ENCODE data around the gene SPAG17. TPM values are rescaled to one million over a fixed set of nuclear protein-coding genes. Genes with fewer than 3 reads are reported as not detected.

SPAG17 gene
- total and polyA plus RNA-seq, 2 experiments from 2014 or later, result 1.0 to 1.1 TPM

- H3K9me3 Mint-ChIP-seq, result no peaks in the 10 kb centered on the region; the same call in 2 of the 3 replicates
- H3K36me3 Mint-ChIP-seq (ENCODE audit: low read depth), result no peaks in the 10 kb centered on the region
- H3K79me2 ChIP-seq (replicated peaks; ENCODE audit: insufficient read depth), result no peaks in the 10 kb centered on the region
- no peak overlapping the region for H3K4me3 Mint-ChIP-seq
- no peaks in the 10 kb centered on the region for H3K27me3 ChIP-seq (ENCODE audit: insufficient read depth)
- ATAC-seq (no peak), DNase-seq (ENCODE audit: low spot score) (no peak)
- H3K36me3 ChIP-seq (ENCODE audit: insufficient read depth), result no peaks in the 10 kb centered on the region
- peaks cover 4% of the 10 kb centered on the region; the same call in 2 of the 3 replicates for H3K4me1 Mint-ChIP-seq
- no peak overlapping the region for H2AFZ ChIP-seq
- no peaks in the 10 kb centered on the region for H4K20me1 ChIP-seq (replicated peaks; ENCODE audit: insufficient read depth)
- TF ChIP-seq JUNB (IDR thresholded peaks at IDR 0.05; ENCODE audit: unreplicated experiment) (no peak), CREB1 (CRISPR knock-in tag; IDR thresholded peaks at IDR 0.05; ENCODE audit: low read depth) (no peak), STAT1 (IDR thresholded peaks at IDR 0.05; ENCODE audit: unreplicated experiment) (no peak), EZH2 (IDR thresholded peaks at IDR 0.05; ENCODE audit: low read depth, unreplicated experiment) (no peak), ZNF462 (CRISPR knock-in tag; IDR thresholded peaks at IDR 0.05) (no peak), EZH2phosphoT487 (IDR thresholded peaks at IDR 0.05; ENCODE audit: unreplicated experiment) (no peak), ZNF331 (CRISPR knock-in tag; IDR thresholded peaks at IDR 0.05; ENCODE audit: low read depth) (no peak), NANOG (IDR thresholded peaks at IDR 0.05; ENCODE audit: borderline replicate concordance) (no peak), CTCF (conservative IDR thresholded peaks at IDR 0.05; ENCODE audit: low read depth in 2 of 2) (no peak), POLR2AphosphoS5 (IDR thresholded peaks at IDR 0.05; ENCODE audit: low read depth) (no peak)
- TF ChIP-seq, protein P1, sequence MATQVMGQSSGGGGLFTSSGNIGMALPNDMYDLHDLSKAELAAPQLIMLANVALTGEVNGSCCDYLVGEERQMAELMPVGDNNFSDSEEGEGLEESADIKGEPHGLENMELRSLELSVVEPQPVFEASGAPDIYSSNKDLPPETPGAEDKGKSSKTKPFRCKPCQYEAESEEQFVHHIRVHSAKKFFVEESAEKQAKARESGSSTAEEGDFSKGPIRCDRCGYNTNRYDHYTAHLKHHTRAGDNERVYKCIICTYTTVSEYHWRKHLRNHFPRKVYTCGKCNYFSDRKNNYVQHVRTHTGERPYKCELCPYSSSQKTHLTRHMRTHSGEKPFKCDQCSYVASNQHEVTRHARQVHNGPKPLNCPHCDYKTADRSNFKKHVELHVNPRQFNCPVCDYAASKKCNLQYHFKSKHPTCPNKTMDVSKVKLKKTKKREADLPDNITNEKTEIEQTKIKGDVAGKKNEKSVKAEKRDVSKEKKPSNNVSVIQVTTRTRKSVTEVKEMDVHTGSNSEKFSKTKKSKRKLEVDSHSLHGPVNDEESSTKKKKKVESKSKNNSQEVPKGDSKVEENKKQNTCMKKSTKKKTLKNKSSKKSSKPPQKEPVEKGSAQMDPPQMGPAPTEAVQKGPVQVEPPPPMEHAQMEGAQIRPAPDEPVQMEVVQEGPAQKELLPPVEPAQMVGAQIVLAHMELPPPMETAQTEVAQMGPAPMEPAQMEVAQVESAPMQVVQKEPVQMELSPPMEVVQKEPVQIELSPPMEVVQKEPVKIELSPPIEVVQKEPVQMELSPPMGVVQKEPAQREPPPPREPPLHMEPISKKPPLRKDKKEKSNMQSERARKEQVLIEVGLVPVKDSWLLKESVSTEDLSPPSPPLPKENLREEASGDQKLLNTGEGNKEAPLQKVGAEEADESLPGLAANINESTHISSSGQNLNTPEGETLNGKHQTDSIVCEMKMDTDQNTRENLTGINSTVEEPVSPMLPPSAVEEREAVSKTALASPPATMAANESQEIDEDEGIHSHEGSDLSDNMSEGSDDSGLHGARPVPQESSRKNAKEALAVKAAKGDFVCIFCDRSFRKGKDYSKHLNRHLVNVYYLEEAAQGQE (IDR thresholded peaks at IDR 0.05; ENCODE audit: unreplicated experiment), result no peak
- TF ChIP-seq, protein P2, sequence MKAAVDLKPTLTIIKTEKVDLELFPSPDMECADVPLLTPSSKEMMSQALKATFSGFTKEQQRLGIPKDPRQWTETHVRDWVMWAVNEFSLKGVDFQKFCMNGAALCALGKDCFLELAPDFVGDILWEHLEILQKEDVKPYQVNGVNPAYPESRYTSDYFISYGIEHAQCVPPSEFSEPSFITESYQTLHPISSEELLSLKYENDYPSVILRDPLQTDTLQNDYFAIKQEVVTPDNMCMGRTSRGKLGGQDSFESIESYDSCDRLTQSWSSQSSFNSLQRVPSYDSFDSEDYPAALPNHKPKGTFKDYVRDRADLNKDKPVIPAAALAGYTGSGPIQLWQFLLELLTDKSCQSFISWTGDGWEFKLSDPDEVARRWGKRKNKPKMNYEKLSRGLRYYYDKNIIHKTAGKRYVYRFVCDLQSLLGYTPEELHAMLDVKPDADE (IDR thresholded peaks at IDR 0.05), result no peak
- no peaks in the 10 kb centered on the region for H3F3A ChIP-seq (replicated peaks; ENCODE audit: low read depth)
- H3K27me3 Mint-ChIP-seq (ENCODE audit: insufficient read depth, low read depth, poor library complexity), result no peaks in the 10 kb centered on the region
- H3K9me2 ChIP-seq (ENCODE audit: insufficient read depth), result 0 out of 2 replicates have a peak, but pooled peaks cover 8% of the 10 kb centered on the region
- no peak overlapping the region for H3K27ac Mint-ChIP-seq
- no peaks in the 10 kb centered on the region for H3K4me1 ChIP-seq (ENCODE audit: insufficient read depth)
- H3K27ac ChIP-seq (ENCODE audit: low read depth), result no peak overlapping the region
- H3K4me2 ChIP-seq, result no peak overlapping the region
- H3K4me3 ChIP-seq, result no peak overlapping the region
Observed at GRCh38 chr1:118210723-118211110, 25.7 kb upstream of the SPAG17 start.
